ENCODE measurements around the gene KCNQ5. TPM values are rescaled to one million over a fixed set of nuclear protein-coding genes. Genes with fewer than 3 reads are reported as not detected.

Gene KCNQ5
- total and polyA plus RNA-seq, 10 of the 15 experiments (the other 5 are each of a cell fraction or from before 2014, with no cell fraction given): 0.60 to 16.2 (median 3.2) TPM

GRCh38 chr6:72669324-72669723 lies 47.5 kb downstream of the KCNQ5 start:
- Histone ChIP-seq H3K9ac (ENCODE audit: control insufficient read depth, insufficient read depth, low read length) (no peak overlapping the region), H3K9me3 (replicated peaks; ENCODE audit: control insufficient read depth, insufficient read depth, low read length) (no peaks in the 10 kb centered on the region; the same call in 2 of the 3 replicates), H4K20me1 (ENCODE audit: control insufficient read depth, insufficient read depth) (no peaks in the 10 kb centered on the region), H3K27me3 (replicated peaks in 1 of 2; ENCODE audit: control insufficient read depth in 2 of 2, insufficient read depth in 2 of 2, low read length in 1 of 2) (no peaks in the 10 kb centered on the region), H2AFZ (ENCODE audit: control insufficient read depth, low read depth, low read length) (no peak overlapping the region), H3K27ac (ENCODE audit: control insufficient read depth, insufficient read depth) (no peak overlapping the region), H3K4me2 (ENCODE audit: control insufficient read depth, insufficient read depth) (no peak overlapping the region), H3K36me3 (ENCODE audit: control insufficient read depth in 2 of 2, insufficient read depth in 2 of 2, low read length in 1 of 2) (no peaks in the 10 kb centered on the region; a peak in 2 of 4 replicates), H3K4me3 (no peak overlapping the region), H3K4me1 (ENCODE audit: control insufficient read depth, insufficient read depth, low read length) (no peaks in the 10 kb centered on the region), H3K79me2 (ENCODE audit: control insufficient read depth, insufficient read depth, low read length) (no peaks in the 10 kb centered on the region; the same call in 1 of the 2 replicates)
- BruUV-seq (replicated peaks): no TSS peak
- TF ChIP-seq HDGF (IDR thresholded peaks at IDR 0.05): no peak
- TF ChIP-seq EP300 (IDR thresholded peaks at IDR 0.05; ENCODE audit: borderline replicate concordance in 1 of 2, control insufficient read depth in 1 of 2, low read depth in 2 of 2, low read length in 2 of 2): no peak
- no peak for TF ChIP-seq SUZ12 (IDR thresholded peaks at IDR 0.05; ENCODE audit: unreplicated experiment)
- no peak for TF ChIP-seq BCLAF1 (IDR thresholded peaks at IDR 0.05)
- DNase-seq (ENCODE audit: low read depth, low spot score): no peak
- ChIA-PET CTCF (interaction anchor here (0.9 to 2.0 kb wide), 5 partner anchors 13 to 457 kb away, joined by 3 to 7 read pairs (median 4); no protein-coding TSS in a partner anchor), RAD21 (ENCODE audit: unreplicated experiment) (interaction anchor here (1.0 to 1.4 kb wide), 4 partner anchors 16 to 461 kb away, joined by 3 to 5 read pairs (median 3); no protein-coding TSS in a partner anchor), POLR2A (interaction anchor here (0.5 kb wide), 1 partner anchor 20 kb away, joined by 5 read pairs; no protein-coding TSS in a partner anchor), SMC1A (ENCODE audit: uncharacterized antibody, unreplicated experiment) (interaction anchor here (1.4 to 2.1 kb wide), 4 partner anchors 12 to 53 kb away, joined by 3 to 6 read pairs (median 4); no protein-coding TSS in a partner anchor)
- WGBS (ENCODE audit: insufficient coverage, insufficient replicate concordance, low lambda C conversion rate, missing lambda C conversion rate): 77% methylated on average over 3 of the region's 3 CpGs
- ATAC-seq: peak; percentile 62
- in situ Hi-C loops (cut with MboI) (no loop called here), intact Hi-C loops (cut with micrococcal nuclease; ENCODE audit: unreplicated experiment) (no loop called here)
- FAIRE-seq: no peak

Data from GM12878 (cell line).